ENCODE data around the gene PRKAR1A.

Gene PRKAR1A

DNA sequence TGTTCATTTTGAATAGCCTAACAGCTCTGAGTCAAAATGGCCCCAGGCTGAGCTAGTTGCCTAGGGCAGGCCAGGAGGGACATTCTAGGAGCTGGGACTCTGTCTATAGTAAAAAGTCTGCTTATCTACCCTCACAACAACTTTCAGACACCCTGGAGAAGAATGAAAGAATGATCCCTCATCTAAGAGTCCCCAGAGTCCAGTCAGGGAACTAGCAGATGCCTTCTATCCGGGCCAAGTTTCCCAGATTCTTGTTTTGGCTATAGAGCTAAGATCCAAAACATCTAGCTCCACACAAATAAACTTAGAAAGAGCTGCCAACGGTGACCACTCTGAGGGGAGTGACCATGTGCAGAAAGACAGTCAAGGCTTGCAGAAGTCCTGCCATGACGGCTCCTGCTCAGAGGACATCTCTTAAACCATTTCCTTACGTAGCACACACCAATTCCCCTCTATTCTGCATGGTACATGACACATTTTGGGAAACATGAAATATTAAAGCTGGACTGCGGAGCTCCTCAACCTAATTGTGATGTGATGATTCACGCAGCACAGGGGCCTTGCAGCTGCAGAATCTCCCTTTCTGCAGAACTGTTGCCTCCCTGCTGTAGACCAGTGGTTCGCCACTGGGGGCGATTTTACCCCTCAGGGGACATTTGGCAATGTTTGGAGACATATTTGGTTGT is 64.7 kb downstream of the PRKAR1A start:
- TF ChIP-seq GATA2 (IDR thresholded peaks at IDR 0.05; ENCODE audit: low read depth, low read length) (no peak), GATA3 (IDR thresholded peaks at IDR 0.05; ENCODE audit: low read depth, low read length) (no peak)

DNA sequence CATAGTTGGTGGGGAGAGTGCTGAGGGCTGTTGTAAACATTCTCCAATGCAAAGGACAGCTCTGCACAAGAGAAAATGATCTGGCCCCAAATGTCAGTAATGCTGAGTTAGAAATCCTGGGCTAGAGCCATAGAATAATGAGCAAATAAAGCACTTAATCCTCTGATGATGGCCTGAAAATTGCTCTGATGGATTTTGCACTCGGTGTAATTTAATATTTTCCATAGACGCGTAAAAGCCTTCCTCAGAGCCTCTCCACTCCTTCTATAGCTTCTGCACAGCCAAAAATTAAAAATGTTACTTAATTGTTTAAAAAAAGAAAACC is 65.2 kb downstream of the PRKAR1A start:
- no peak for TF ChIP-seq GATA2 (IDR thresholded peaks at IDR 0.05; ENCODE audit: low read depth, low read length)

DNA sequence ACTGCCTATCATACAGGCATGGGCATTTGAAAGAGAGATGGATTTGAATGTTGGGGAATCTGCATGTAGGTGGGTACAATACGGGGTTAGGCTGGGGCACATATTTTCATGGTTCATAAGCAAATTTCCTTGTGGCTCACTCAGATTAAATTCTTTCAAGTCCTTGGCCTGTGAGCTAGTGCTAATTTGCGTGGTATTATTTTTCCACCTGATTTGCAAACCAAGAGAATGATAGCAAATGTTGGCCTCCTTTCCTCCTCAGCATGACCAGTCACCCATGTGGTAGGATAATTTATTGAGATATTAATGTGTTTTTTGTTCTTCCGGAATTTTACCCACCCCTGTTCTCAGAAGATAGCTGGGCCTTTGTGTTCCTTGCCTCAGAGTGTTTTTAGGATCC is 66.0 kb downstream of the PRKAR1A start:
- TF ChIP-seq GATA2 (IDR thresholded peaks at IDR 0.05; ENCODE audit: low read depth, low read length), result no peak

DNA sequence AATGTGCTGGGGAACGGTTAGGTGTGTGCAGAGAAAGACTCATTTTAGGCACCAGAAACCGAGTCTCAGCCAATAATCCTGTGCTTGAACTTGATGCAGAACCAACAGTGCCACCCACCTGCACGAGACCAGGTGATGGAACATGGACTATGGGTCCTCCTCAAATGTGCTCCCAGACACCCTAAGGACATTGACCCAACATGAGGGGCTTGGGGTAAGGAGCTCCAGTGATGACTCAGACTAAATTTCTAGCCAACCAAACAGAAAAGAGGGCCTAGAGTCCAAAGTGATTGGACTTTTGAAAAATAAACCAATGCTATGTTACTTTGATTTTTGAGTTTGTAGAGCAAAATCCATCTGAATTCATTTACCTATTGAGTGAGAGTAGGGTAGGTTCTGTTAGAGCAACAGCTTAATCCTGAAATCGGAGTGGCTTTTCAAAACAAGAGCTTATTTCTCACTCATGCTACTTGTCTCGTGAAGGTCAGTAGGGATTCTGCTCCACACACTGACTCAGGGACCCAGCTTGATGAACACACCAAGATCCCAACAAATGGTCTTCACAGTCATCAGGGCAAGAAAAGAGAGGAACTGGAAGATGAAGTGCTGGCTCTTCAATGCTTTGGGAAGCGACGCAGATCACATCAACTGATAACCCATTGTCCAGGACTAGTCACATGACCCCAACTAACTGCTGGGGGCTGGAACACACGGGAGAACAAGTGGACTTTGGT is 67.1 kb downstream of the PRKAR1A start:
- no peak for TF ChIP-seq GATA2 (IDR thresholded peaks at IDR 0.05; ENCODE audit: low read depth, low read length)
- TF ChIP-seq GATA3 (IDR thresholded peaks at IDR 0.05; ENCODE audit: low read depth, low read length), result no peak

DNA sequence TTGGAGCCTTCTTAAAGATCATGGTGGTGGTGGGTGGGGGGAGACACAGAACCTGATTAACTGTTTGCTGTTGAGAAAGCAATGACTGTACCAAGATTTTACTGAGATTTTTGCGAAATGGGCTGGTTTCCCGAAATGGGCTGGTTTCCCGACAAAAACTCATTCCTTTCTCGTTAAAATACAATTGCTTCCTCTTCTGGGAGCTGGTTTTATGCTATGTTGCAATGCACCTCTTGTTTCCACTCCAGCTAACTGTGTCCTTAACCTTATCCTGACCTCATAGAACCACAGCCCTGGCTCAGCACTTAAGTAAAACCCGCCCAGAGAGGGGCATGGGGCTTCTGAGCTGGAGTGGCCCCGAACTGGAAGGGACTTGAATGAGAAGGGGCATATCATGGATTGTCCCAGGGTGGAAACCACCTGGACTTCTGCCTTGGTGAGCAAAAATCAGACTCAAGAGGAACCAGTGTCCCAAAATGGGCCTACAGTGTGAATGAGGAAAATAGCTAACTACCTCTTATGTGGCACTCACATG is 68.1 kb downstream of the PRKAR1A start:
- TF ChIP-seq GATA3 (IDR thresholded peaks at IDR 0.05; ENCODE audit: low read depth, low read length), result no peak
- TF ChIP-seq GATA2 (IDR thresholded peaks at IDR 0.05; ENCODE audit: low read depth, low read length), result no peak

DNA sequence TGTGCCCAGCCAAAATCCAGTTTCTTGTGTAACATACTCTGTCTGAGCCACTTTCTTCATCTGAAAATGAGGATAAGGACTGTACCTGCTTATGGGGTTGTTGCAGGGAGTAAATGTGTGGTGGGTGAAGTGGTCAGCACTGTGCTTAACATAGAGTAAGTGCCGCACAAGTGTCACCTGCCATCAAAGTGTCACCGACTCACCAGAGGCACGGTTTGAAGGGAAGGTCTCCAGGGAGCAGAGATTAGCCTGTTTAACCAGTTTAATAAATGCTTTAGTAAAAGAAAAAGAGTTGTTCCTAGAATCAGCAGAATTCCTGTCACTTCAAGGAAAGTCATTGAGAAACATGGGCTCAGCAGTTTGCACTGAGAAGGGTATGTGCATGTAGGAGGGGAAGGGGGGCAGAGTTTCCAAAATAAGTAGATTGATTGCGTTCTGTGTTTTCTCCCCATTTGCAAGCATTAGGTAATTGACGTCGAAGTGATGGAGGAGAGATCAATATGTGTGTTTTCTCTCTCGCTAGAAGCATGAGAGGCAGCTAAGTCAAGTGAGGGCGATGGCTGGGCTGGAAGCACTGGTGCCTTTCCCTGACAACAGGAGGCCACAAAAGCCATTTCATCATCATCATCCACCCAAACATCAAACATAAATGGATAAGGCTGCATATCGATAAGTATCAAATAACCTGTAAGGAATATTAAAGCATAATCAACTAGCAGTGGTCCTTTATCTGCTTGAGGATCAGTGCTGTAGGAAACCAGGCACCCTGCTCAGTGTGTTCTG is 69.8 kb downstream of the PRKAR1A start:
- no peak for TF ChIP-seq GATA2 (IDR thresholded peaks at IDR 0.05; ENCODE audit: low read depth, low read length)
- TF ChIP-seq GATA3 (IDR thresholded peaks at IDR 0.05; ENCODE audit: low read depth, low read length), result no peak

DNA sequence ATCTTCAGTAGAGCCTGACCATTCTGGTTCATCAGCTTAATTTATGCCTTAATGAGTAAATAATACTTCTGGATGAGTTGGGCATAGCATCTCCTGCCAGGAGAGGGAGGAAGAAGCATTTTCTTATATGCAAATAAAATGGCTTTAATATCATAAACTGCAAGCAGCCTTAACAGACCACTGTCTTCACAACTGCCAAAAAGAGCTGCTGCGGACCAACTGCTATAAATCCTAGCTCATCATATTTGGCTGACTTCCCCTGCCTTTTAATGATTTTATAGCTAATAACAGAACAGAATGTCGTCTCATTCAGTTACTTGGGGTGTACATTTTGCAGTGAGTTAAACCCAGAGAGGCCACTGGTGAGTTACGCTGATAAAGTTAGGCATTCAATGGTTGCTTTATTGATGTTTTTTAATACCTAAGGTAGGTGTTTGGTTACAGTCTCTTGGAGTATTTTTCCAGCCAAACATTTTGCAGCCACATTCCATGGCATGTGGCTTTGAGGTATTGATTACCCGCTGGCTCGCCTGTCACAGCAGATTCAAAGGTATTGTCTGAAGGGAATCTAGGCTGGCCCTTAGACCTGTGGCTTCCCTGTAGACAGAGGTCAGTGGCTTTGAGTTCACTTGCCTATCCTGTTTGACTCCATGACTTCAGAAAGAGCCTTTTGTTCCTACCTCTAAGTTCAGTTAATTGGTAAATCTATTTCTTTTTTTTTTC is 72.5 kb downstream of the PRKAR1A start:
- no peak for TF ChIP-seq GATA3 (IDR thresholded peaks at IDR 0.05; ENCODE audit: low read depth, low read length)
- TF ChIP-seq GATA2 (IDR thresholded peaks at IDR 0.05; ENCODE audit: low read depth, low read length), result no peak

DNA sequence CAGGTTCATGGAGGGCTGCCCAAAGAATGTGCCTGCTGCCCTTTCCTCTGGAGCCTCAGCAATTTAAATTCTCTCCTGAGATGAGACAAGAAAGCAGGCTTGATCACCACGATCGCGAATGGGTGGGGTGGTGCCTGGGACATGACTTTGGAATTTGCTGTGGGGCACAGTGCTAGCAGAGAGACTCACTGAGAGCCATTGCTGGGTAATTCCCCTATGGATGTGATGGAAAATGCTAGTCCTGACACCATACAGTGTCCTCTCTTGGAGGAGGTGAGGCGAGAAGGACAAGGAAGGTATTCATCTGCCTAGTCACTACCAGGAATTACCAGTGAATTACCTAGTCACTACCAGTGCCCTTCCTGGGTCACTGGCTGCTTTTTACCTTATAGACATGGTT is 73.4 kb downstream of the PRKAR1A start:
- TF ChIP-seq GATA2 (IDR thresholded peaks at IDR 0.05; ENCODE audit: low read depth, low read length) (no peak), GATA3 (IDR thresholded peaks at IDR 0.05; ENCODE audit: low read depth, low read length) (no peak)

DNA sequence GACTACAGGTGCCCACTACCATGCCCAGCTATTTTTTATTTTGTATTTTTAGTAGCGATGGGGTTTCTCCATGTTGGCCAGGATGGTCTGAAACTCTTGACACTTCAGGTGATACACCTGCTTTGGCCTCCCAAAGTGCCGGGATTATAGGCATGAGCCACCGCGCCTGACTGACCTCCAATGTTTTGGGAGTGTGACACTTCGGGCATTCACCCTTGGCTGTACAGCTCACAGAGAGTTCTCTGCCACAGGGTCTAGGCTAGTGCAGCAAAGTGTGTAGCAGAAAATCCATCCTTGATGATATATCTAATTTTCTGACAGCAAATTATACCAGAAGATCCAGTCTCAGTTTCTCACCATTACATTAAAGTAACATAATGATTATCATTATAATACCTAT is 74.8 kb downstream of the PRKAR1A start:
- TF ChIP-seq GATA3 (IDR thresholded peaks at IDR 0.05; ENCODE audit: low read depth, low read length) (no peak), GATA2 (IDR thresholded peaks at IDR 0.05; ENCODE audit: low read depth, low read length) (no peak)

DNA sequence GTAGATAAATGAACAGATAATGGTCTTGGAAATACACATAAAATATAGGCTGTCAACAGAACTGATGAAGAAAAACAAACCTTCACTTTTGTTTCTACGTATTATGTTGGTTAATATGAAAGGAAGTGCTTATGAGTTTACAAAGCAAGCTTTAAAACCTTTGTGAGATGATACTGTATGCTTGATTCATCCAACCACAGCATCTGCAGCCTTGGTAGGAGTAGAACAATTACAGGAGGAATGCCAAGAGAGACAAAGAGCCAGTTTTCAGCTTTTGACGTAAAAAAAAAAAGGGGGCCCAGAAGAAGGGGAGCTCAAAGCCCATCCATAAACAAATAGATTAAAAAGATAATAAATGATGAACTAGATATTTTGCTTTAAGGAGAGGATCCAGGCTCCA is 75.6 kb downstream of the PRKAR1A start:
- TF ChIP-seq GATA3 (IDR thresholded peaks at IDR 0.05; ENCODE audit: low read depth, low read length) (no peak), GATA2 (IDR thresholded peaks at IDR 0.05; ENCODE audit: low read depth, low read length) (no peak)

DNA sequence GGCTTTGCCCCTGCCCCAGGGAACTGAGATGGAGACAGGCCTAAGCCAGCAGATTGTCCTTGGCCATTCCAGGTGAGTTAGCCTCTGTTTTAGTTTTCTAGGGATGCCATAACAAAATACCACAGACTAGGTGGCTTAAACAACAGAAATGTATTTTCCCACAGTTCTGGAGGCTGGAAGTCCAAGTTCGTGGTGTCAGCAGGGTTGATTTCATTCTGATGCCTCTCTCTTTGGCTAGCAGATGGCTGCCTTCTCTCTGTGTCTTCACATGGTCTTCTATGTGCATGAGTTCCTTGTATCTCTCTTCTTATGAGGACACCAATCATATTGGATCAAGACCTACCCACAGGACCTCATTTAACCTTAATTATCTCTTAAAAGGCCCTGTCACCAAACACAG is 76.1 kb downstream of the PRKAR1A start:
- TF ChIP-seq GATA3 (IDR thresholded peaks at IDR 0.05; ENCODE audit: low read depth, low read length), result no peak
- no peak for TF ChIP-seq GATA2 (IDR thresholded peaks at IDR 0.05; ENCODE audit: low read depth, low read length)

DNA sequence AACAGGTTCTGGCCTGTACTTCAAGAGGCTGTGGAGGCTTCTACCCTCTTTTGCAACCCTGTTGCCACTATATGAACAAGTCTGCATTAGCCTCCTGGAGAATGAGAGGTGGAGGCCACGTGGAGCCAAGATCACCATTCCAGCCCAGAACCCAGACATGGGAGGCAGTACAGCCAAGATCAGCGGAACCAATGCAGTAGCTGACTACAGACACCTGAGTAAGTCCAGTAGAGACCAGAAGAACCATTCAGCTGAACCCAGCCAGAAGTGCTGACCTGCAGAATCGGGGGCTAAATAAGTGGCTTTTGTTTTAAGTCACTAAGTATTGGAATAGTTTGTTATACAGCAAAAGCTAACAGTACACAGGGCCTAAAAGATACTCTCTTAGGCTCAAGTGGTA is 76.9 kb downstream of the PRKAR1A start:
- TF ChIP-seq GATA2 (IDR thresholded peaks at IDR 0.05; ENCODE audit: low read depth, low read length) (no peak), GATA3 (IDR thresholded peaks at IDR 0.05; ENCODE audit: low read depth, low read length) (no peak)

DNA sequence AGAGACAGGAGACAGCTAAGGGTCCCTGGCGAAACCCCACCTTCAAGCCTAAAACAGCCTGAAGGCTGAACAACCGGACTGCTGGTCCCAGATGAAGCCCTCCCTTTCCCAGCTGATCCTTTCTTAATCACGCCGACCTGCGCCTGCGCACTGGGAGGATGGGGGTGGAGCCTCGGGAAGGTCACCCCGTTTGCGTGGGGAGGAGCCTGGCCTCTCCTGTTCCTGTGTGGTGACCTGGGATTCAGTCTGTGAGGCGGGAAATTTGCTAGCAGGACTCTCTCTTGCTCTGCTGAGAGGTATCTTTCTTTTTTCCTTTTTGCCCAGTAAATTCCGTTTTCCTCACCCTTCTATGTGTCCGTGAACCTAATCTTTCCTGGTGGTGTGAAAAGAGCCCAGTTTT is 79.4 kb downstream of the PRKAR1A start:
- TF ChIP-seq GATA3 (IDR thresholded peaks at IDR 0.05; ENCODE audit: low read depth, low read length), result no peak
- no peak for TF ChIP-seq GATA2 (IDR thresholded peaks at IDR 0.05; ENCODE audit: low read depth, low read length)

DNA sequence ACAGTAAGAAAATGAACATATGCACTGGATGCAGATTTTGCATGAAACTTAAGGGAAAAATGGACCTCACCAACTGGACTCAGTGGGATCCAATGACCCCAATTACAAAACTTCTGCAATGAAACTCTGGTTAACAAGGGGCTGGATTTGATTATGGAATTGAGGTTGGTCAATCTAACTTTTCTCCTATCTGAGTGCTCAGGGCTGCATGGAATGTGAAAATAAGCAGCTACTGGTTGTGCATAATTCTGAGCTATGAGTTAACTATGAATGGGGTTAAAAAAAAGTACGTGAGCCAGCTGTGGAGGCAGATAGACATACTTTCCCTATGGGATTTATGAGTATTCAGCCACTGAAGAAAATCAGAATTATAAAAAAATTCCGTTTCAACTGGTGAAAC is 79.8 kb downstream of the PRKAR1A start:
- TF ChIP-seq GATA3 (IDR thresholded peaks at IDR 0.05; ENCODE audit: low read depth, low read length) (no peak), GATA2 (IDR thresholded peaks at IDR 0.05; ENCODE audit: low read depth, low read length) (no peak)
